Measurements from ENCODE around the gene ASCC3.

DNA sequence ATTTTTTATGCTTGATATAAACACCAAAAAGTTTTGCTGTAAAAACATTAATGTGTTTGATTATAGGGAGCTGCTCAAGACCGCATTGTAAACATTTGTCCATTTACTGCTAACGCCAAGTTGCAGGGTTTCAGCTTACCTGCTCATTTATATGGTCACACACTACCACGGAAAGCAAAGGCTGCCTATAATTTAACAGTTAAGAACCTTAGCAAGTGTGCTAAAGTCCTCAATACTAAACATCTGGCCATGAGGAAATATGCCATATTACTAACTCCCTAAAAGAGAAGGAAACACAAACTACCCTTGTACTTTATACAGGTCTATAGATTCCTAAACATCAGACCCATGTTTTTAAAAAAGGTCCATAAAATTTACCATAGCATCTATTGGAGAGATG, 129.5 kb downstream of the ASCC3 start:
- TF ChIP-seq POLR2AphosphoS5 (IDR thresholded peaks at IDR 0.05; ENCODE audit: low read depth, low read length) = no peak
- TF ChIP-seq POLR2A (IDR thresholded peaks at IDR 0.05; ENCODE audit: low read depth, low read length) = no peak
- no peak for TF ChIP-seq TAF1 (IDR thresholded peaks at IDR 0.05; ENCODE audit: low read depth, low read length)
- TF ChIP-seq POU2F2 (IDR thresholded peaks at IDR 0.05; ENCODE audit: low read depth, low read length) = no peak
- no peak for TF ChIP-seq SPI1 (IDR thresholded peaks at IDR 0.05; ENCODE audit: low read depth, low read length)

Measured in GM12891 (cell line).